IMR-90 (cell line): ENCODE results near the gene KCNH5. TPM values are rescaled to one million over a fixed set of nuclear protein-coding genes. Genes with fewer than 3 reads are reported as not detected.
A peak's percentile ranks its signal among the peaks of the same experiment; 100 is the strongest.

ENCODE experiments used
- ATAC-seq: fragments of 200-7000 bp; cut with Tn5 transposase; 2 replicates; pipeline ENCODE4 v1.9.1; 2020; ENCODE audit warnings: low read depth, mild to moderate bottlenecking, moderate library complexity
- BruUV-seq: library from RNA; stranded (reverse); fragments of 400-500 nt; replicated peaks from 2 replicates; lab custom pipeline; 2021; lab: Mats Ljungman, UMichigan
- CTCF ChIA-PET: fragments of 300-600 bp; formaldehyde crosslinking; extraction: SDS; loops from one replicate; lab custom pipeline; 2021; ENCODE audit warnings: antibody characterized with exemption; lab: Yijun Ruan, JAX
- POLR2A ChIA-PET: fragments of 300-600 bp; sonication (Branson Sonifier 250); formaldehyde crosslinking; loops from one replicate; lab custom pipeline; 2022; ENCODE audit warnings: antibody characterized with exemption; ENCODE audit not compliant: unreplicated experiment; lab: Charles Lee
- DNase-seq: peaks from one replicate; pipeline ENCODE4 v3.0.0; 2013
- H2AFZ ChIP-seq: replicated peaks from 2 replicates; pipeline ENCODE3; 2013; ENCODE audit warnings: low read length, mild to moderate bottlenecking; ENCODE audit not compliant: poor library complexity
- H2AK5ac ChIP-seq: 2 replicates; pipeline ENCODE4 v1.6.1; 2013; ENCODE audit warnings: low read depth, low read length, inconsistent platforms
- H2AK9ac ChIP-seq: replicated peaks from 2 replicates; pipeline ENCODE3; 2013; ENCODE audit warnings: mild to moderate bottlenecking, low read depth, low read length, moderate library complexity; ENCODE audit not compliant: poor library complexity
- H2BK120ac ChIP-seq: 2 replicates; pipeline ENCODE4 v1.6.1; 2013; ENCODE audit warnings: low read depth, low read length, inconsistent platforms
- H2BK15ac ChIP-seq: 3 replicates; pipeline ENCODE4 v1.6.1; 2013; ENCODE audit warnings: low read depth, low read length, inconsistent platforms
- H2BK20ac ChIP-seq: 2 replicates; pipeline ENCODE4 v1.6.1; 2013; ENCODE audit warnings: low read depth, mild to moderate bottlenecking, inconsistent platforms, low read length, moderate library complexity
- H2BK5ac ChIP-seq: 2 replicates; pipeline ENCODE4 v1.6.1; 2013; ENCODE audit warnings: mild to moderate bottlenecking, low read depth, low read length, inconsistent platforms; ENCODE audit not compliant: poor library complexity, severe bottlenecking
- H3K14ac ChIP-seq: replicated peaks from 2 replicates; pipeline ENCODE4 v1.6.1; 2013; ENCODE audit warnings: low read depth, low read length, inconsistent platforms
- H3K18ac ChIP-seq: 2 replicates; pipeline ENCODE4 v1.6.1; 2013; ENCODE audit warnings: low read depth, low read length, control low read depth
- H3K23ac ChIP-seq: 2 replicates; pipeline ENCODE4 v1.6.1; 2013; ENCODE audit warnings: low read depth, low read length, inconsistent platforms
- H3K27ac ChIP-seq: 2 replicates; pipeline ENCODE4 v1.5.1; 2013; ENCODE audit warnings: mild to moderate bottlenecking, control low read depth, low read length; ENCODE audit not compliant: insufficient read depth
- H3K27me3 ChIP-seq: 2 replicates; pipeline ENCODE4 v1.6.1; 2013; ENCODE audit warnings: low read length; ENCODE audit not compliant: control insufficient read depth, insufficient read depth
- H3K36me3 ChIP-seq: 2 replicates; pipeline ENCODE4 v1.6.1; 2013; ENCODE audit warnings: low read length, mixed read lengths; ENCODE audit not compliant: control insufficient read depth, insufficient read depth
- H3K4ac ChIP-seq: 2 replicates; pipeline ENCODE4 v1.6.1; 2013; ENCODE audit warnings: low read depth, low read length, inconsistent platforms
- H3K4me1 ChIP-seq: 2 replicates; pipeline ENCODE4 v1.6.1; 2013; ENCODE audit warnings: low read length, mixed read lengths; ENCODE audit not compliant: control insufficient read depth, insufficient read depth
- H3K4me2 ChIP-seq: 2 replicates; pipeline ENCODE4 v1.6.1; 2013; ENCODE audit warnings: low read depth, mild to moderate bottlenecking, control low read depth, low read length, moderate library complexity
- H3K4me3 ChIP-seq: 2 replicates; pipeline ENCODE4 v1.5.1; 2013; ENCODE audit warnings: low read depth, mild to moderate bottlenecking, control low read depth, low read length, moderate library complexity; ENCODE audit not compliant: insufficient read depth
- H3K56ac ChIP-seq: 2 replicates; pipeline ENCODE4 v1.6.1; 2013; ENCODE audit warnings: low read length, inconsistent platforms; ENCODE audit not compliant: insufficient read depth; ENCODE audit errors: extremely low read depth
- H3K79me1 ChIP-seq, 2 experiments: 2 replicates each; pipeline ENCODE4 v1.6.1; 2013; ENCODE audit warnings: low read length in 2 of 2, inconsistent platforms in 1 of 2, low read depth in 1 of 2
- H3K9ac ChIP-seq: 2 replicates; pipeline ENCODE4 v1.6.1; 2013; ENCODE audit warnings: low read depth, low read length, control low read depth
- H3K9me1 ChIP-seq: 2 replicates; pipeline ENCODE4 v1.6.1; 2013; ENCODE audit warnings: low read length, inconsistent platforms; ENCODE audit not compliant: insufficient read depth
- H3K9me3 ChIP-seq: 2 replicates; pipeline ENCODE4 v1.6.1; 2013; ENCODE audit warnings: low read length; ENCODE audit not compliant: control insufficient read depth, insufficient read depth
- H4K20me1 ChIP-seq: 2 replicates; pipeline ENCODE4 v1.6.1; 2013; ENCODE audit warnings: low read length, inconsistent platforms; ENCODE audit not compliant: insufficient read depth
- H4K5ac ChIP-seq: 2 replicates; pipeline ENCODE4 v1.6.1; 2013; ENCODE audit warnings: mild to moderate bottlenecking, low read depth, low read length, control low read depth
- H4K8ac ChIP-seq, 2 experiments: 2 replicates each; pipeline ENCODE4 v1.6.1; 2013; ENCODE audit warnings: low read depth in 2 of 2, low read length in 2 of 2, control low read depth in 1 of 2, inconsistent platforms in 1 of 2
- H4K91ac ChIP-seq: 2 replicates; pipeline ENCODE4 v1.6.1; 2013; ENCODE audit warnings: low read depth, low read length, inconsistent platforms; ENCODE audit not compliant: insufficient read depth
- BHLHE40 ChIP-seq: fragments of 150-350 bp; IDR thresholded peaks from 2 replicates; pipeline ENCODE4 v1.6.1; 2016; ENCODE audit warnings: mild to moderate bottlenecking, low read depth, low read length
- CEBPB ChIP-seq: IDR thresholded peaks from 2 replicates; pipeline ENCODE4 v1.6.1; 2012; ENCODE audit warnings: low read depth, low read length, improper control_type of control experiment
- CHD1 ChIP-seq: IDR thresholded peaks from 2 replicates; pipeline ENCODE4 v1.6.1; 2012; ENCODE audit warnings: low read depth, low read length, improper control_type of control experiment
- ELK1 ChIP-seq: fragments of 150-350 bp; IDR thresholded peaks from 2 replicates; pipeline ENCODE4 v1.6.1; 2016; ENCODE audit warnings: low read depth, mild to moderate bottlenecking, low read length, moderate library complexity, borderline replicate concordance
- FOS ChIP-seq: fragments of 150-350 bp; IDR thresholded peaks from 2 replicates; pipeline ENCODE4 v1.6.1; 2016; ENCODE audit warnings: low read depth, low read length
- MAFK ChIP-seq: IDR thresholded peaks from 2 replicates; pipeline ENCODE4 v1.6.1; 2012; ENCODE audit warnings: low read depth, low read length, improper control_type of control experiment
- MAZ ChIP-seq: IDR thresholded peaks from 2 replicates; pipeline ENCODE4 v1.6.1; 2012; ENCODE audit warnings: low read depth, mild to moderate bottlenecking, low read length, improper control_type of control experiment, moderate library complexity, borderline replicate concordance
- MXI1 ChIP-seq: IDR thresholded peaks from 2 replicates; pipeline ENCODE4 v1.6.1; 2012; ENCODE audit warnings: low read depth, mild to moderate bottlenecking, low read length, moderate library complexity, borderline replicate concordance
- NFE2L2 ChIP-seq: fragments of 150-350 bp; IDR thresholded peaks from 2 replicates; pipeline ENCODE4 v1.6.1; 2016; ENCODE audit warnings: low read depth, mild to moderate bottlenecking, low read length
- POLR2A ChIP-seq: IDR thresholded peaks from 2 replicates; pipeline ENCODE4 v1.6.1; 2012; ENCODE audit warnings: mild to moderate bottlenecking, low read depth, low read length
- RAD21 ChIP-seq: IDR thresholded peaks from 2 replicates; pipeline ENCODE4 v1.6.1; 2012; ENCODE audit warnings: low read length, improper control_type of control experiment
- RCOR1 ChIP-seq: IDR thresholded peaks from 2 replicates; pipeline ENCODE4 v1.6.1; 2012; ENCODE audit warnings: mild to moderate bottlenecking, low read length, improper control_type of control experiment; ENCODE audit not compliant: insufficient replicate concordance
- RFX5 ChIP-seq: IDR thresholded peaks from 2 replicates; pipeline ENCODE4 v1.8.0; 2012; ENCODE audit warnings: low read depth, mild to moderate bottlenecking, low read length, moderate library complexity
- SMC3 ChIP-seq: fragments of 150-350 bp; IDR thresholded peaks from 2 replicates; pipeline ENCODE4 v1.6.1; 2016; ENCODE audit warnings: low read depth, mild to moderate bottlenecking, antibody characterized with exemption, low read length, moderate library complexity
- USF2 ChIP-seq: fragments of 150-350 bp; IDR thresholded peaks from 2 replicates; pipeline ENCODE4 v1.6.1; 2017; ENCODE audit warnings: mild to moderate bottlenecking, antibody characterized with exemption, low read length, low read depth
- WGBS, 2 experiments: methylation state at CpG; one replicate each; pipeline versions ENCODE4 v1.1.5 to v1.1.7; 2013; ENCODE audit warnings: missing lambda C conversion rate in 2 of 2; ENCODE audit not compliant: insufficient read length in 1 of 2; ENCODE audit errors: extremely low coverage in 2 of 2; 5-methylcytosine and 5-hydroxymethylcytosine counted together
- dilution Hi-C: fragments of 300-500 bp; cut with HindIII; formaldehyde crosslinking; loops from one replicate; pipeline ENCODE4 v1.14.3; 2018; ENCODE audit warnings: low sequenced_read_pairs; ENCODE audit not compliant: unreplicated experiment
- in situ Hi-C: fragments of 300-500 bp; cut with MboI; formaldehyde crosslinking; loops from 3 replicates; pipeline ENCODE4 v1.14.3; 2019; ENCODE audit warnings: low sequenced_read_pairs, inconsistent platforms, mixed read lengths
- intact Hi-C: fragments of 100-400 bp; cut with micrococcal nuclease; formaldehyde crosslinking; loops from 2 replicates; pipeline ENCODE4 v1.10.0; 2022
- polyA plus RNA-seq, 3 experiments: library from polyadenylated mRNA; depleted of rRNA; stranded (reverse); fragments of >200 nt; gene quantifications; 2 replicates each; pipeline ENCODE4 v1.2.3, GENCODE V29; 2012; ENCODE audit warnings: low replicate concordance in 1 of 3
- total RNA-seq: library from RNA; depleted of rRNA; stranded (reverse); fragments of >200 nt; gene quantifications from 2 replicates; pipeline ENCODE4 v1.2.3, GENCODE V29; 2012
- TF ChIP-seq, protein P1 (sequence below): conservative IDR thresholded peaks from 2 replicates; pipeline ENCODE4 v1.5.1; 2012; ENCODE audit warnings: mild to moderate bottlenecking, low read depth, low read length, improper control_type of control experiment

The KCNH5 gene
- total and polyA plus RNA-seq, 2 of the 4 experiments (the other 2 are of a cell fraction): under 0.01 to 0.03 TPM

- Histone ChIP-seq H3K27me3 (no peaks in the 10 kb centered on the region), H3K56ac (no peak overlapping the region; the same call in 1 of the 2 replicates), H3K36me3 (no peaks in the 10 kb centered on the region), H3K23ac (no peak overlapping the region), H3K4me3 (no peak overlapping the region), H4K91ac (no peak overlapping the region), H2BK5ac (no peak overlapping the region), H3K79me1 (no peaks in the 10 kb centered on the region), H2AK5ac (no peak overlapping the region), H3K18ac (peak overlapping the region; percentile 81), H3K4me1 (peaks cover 3% of the 10 kb centered on the region), H3K4me2 (no peak overlapping the region), H2AK9ac (no peak overlapping the region), H3K9me1 (no peaks in the 10 kb centered on the region; the same call in 1 of the 2 replicates), H2BK15ac (no peak overlapping the region), H3K9ac (no peak overlapping the region), H3K27ac (peak overlapping the region; percentile 9; the same call in 1 of the 2 replicates), H3K4ac (no peak overlapping the region), H2AFZ (no peak overlapping the region), H4K20me1 (no peaks in the 10 kb centered on the region), H2BK120ac (no peak overlapping the region), H3K9me3 (no peaks in the 10 kb centered on the region), H4K5ac (peak overlapping the region; percentile 52), H2BK20ac (no peak overlapping the region), H3K14ac (no peak overlapping the region), H4K8ac (no peak overlapping the region)
- CTCF ChIA-PET: no interaction called here
- DNase-seq: no peak
- dilution Hi-C loops: no loop called here
- TF ChIP-seq USF2 (no peak), RCOR1 (no peak), MAFK (no peak), RAD21 (no peak), MAZ (no peak), POLR2A (no peak), CHD1 (no peak), RFX5 (no peak), FOS (no peak), SMC3 (no peak), MXI1 (no peak), NFE2L2 (no peak), ELK1 (no peak), BHLHE40 (no peak), CEBPB (no peak)
- TF ChIP-seq, protein P1, sequence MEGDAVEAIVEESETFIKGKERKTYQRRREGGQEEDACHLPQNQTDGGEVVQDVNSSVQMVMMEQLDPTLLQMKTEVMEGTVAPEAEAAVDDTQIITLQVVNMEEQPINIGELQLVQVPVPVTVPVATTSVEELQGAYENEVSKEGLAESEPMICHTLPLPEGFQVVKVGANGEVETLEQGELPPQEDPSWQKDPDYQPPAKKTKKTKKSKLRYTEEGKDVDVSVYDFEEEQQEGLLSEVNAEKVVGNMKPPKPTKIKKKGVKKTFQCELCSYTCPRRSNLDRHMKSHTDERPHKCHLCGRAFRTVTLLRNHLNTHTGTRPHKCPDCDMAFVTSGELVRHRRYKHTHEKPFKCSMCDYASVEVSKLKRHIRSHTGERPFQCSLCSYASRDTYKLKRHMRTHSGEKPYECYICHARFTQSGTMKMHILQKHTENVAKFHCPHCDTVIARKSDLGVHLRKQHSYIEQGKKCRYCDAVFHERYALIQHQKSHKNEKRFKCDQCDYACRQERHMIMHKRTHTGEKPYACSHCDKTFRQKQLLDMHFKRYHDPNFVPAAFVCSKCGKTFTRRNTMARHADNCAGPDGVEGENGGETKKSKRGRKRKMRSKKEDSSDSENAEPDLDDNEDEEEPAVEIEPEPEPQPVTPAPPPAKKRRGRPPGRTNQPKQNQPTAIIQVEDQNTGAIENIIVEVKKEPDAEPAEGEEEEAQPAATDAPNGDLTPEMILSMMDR: no peak
- no CpG with 5 or more reads among the region's 2 CpGs for WGBS, 2 experiments
- in situ Hi-C loops: no loop called here
- BruUV-seq: no TSS peak
- intact Hi-C loops: no loop called here
- POLR2A ChIA-PET: no interaction called here
- no peak; the same call in 1 of the 2 replicates for ATAC-seq
Measured at GRCh38 chr14:62778310-62778709, 266.9 kb downstream of the KCNH5 start.
